H1 (cell line): ENCODE data around the gene PROM2. TPM values are rescaled to one million over a fixed set of nuclear protein-coding genes. Genes with fewer than 3 reads are reported as not detected.

ENCODE experiments used
- CTCF ChIA-PET: fragments of 300-600 bp; sonication (Branson Sonifier 250); formaldehyde crosslinking; loops from one replicate; lab custom pipeline; 2021; ENCODE audit not compliant: partially characterized antibody; lab: Charles Lee
- POLR2A ChIA-PET: fragments of 300-600 bp; sonication (Branson Sonifier 250); formaldehyde crosslinking; loops from one replicate; lab custom pipeline; 2021; ENCODE audit warnings: inconsistent platforms; ENCODE audit not compliant: partially characterized antibody; lab: Charles Lee
- DNase-seq, 2 experiments: peaks; one replicate each; pipeline versions ENCODE4 v3.0.0 to v3.0.0-alpha.2; 2010 to 2022; ENCODE audit warnings: low spot score in 2 of 2, low read depth in 1 of 2, mixed read lengths in 1 of 2
- FAIRE-seq: peaks from 2 replicates; lab custom pipeline; 2011; peaks lifted over from hg19 to GRCh38; lab: Jason Lieb, UNC
- H2AFZ ChIP-seq: 2 replicates; pipeline ENCODE4 v1.8.1; 2012; ENCODE audit warnings: low read length, inconsistent platforms
- H2AK5ac ChIP-seq: 2 replicates; pipeline ENCODE4 v1.6.1; 2013; ENCODE audit warnings: low read depth, low read length
- H2BK120ac ChIP-seq: replicated peaks from 2 replicates; pipeline ENCODE3; 2013; ENCODE audit warnings: low read depth, low read length, inconsistent platforms
- H2BK12ac ChIP-seq: 2 replicates; pipeline ENCODE4 v1.6.1; 2013; ENCODE audit warnings: low read depth, low read length
- H2BK15ac ChIP-seq: 2 replicates; pipeline ENCODE4 v1.6.1; 2013; ENCODE audit warnings: low read length
- H2BK20ac ChIP-seq: 2 replicates; pipeline ENCODE4 v1.6.1; 2013; ENCODE audit warnings: low read length
- H2BK5ac ChIP-seq: 2 replicates; pipeline ENCODE4 v1.6.1; 2013; ENCODE audit warnings: low read depth, low read length
- H3K14ac ChIP-seq: 2 replicates; pipeline ENCODE4 v1.6.1; 2013; ENCODE audit warnings: inconsistent platforms; ENCODE audit not compliant: insufficient read length
- H3K18ac ChIP-seq: 2 replicates; pipeline ENCODE4 v1.6.1; 2013; ENCODE audit warnings: low read length; ENCODE audit errors: extremely low read depth
- H3K23ac ChIP-seq: 2 replicates; pipeline ENCODE4 v1.6.1; 2013; ENCODE audit warnings: inconsistent platforms; ENCODE audit not compliant: insufficient read length
- H3K23me2 ChIP-seq: 2 replicates; pipeline ENCODE4 v1.6.1; 2013; ENCODE audit warnings: low read depth, low read length
- H3K27ac ChIP-seq: 2 replicates; pipeline ENCODE4 v1.6.1; 2011; ENCODE audit warnings: low read depth, low read length, inconsistent platforms
- H3K27me3 ChIP-seq, 4 experiments: replicated peaks in 1 of 4; 1 replicate in 1 of 4; 2 replicates in 3 of 4; pipeline versions ENCODE4 v1.6.1 to v1.8.1; 2011 to 2013; ENCODE audit warnings: low read length in 3 of 4, mild to moderate bottlenecking in 3 of 4, inconsistent platforms in 2 of 4, mixed read lengths in 2 of 4, moderate library complexity in 1 of 4; ENCODE audit not compliant: control insufficient read depth in 3 of 4, insufficient read depth in 3 of 4; ENCODE audit errors: extremely low read depth in 1 of 4
- H3K36me3 ChIP-seq, 4 experiments: 2 replicates each; pipeline versions ENCODE4 v1.6.1 to v1.8.1; 2011 to 2013; ENCODE audit warnings: mild to moderate bottlenecking in 4 of 4, low read length in 3 of 4, moderate library complexity in 2 of 4, control low read depth in 1 of 4, inconsistent platforms in 1 of 4; ENCODE audit not compliant: insufficient read depth in 4 of 4, control insufficient read depth in 2 of 4
- H3K4ac ChIP-seq: replicated peaks from 2 replicates; pipeline ENCODE3; 2013; ENCODE audit warnings: low read length, low read depth, mixed read lengths, inconsistent platforms; ENCODE audit not compliant: insufficient read length
- H3K4me1 ChIP-seq, 4 experiments: replicated peaks in 1 of 4; 1 replicate in 1 of 4; 2 replicates in 3 of 4; pipeline versions ENCODE4 v1.6.1 to v1.8.1; 2011 to 2013; ENCODE audit warnings: low read length in 3 of 4, inconsistent platforms in 2 of 4, mixed read lengths in 1 of 4; ENCODE audit not compliant: insufficient read depth in 4 of 4, control insufficient read depth in 3 of 4
- H3K4me2 ChIP-seq, 2 experiments: 2 replicates each; pipeline versions ENCODE4 v1.6.1 to v1.8.1; 2011 to 2013; ENCODE audit warnings: low read depth in 2 of 2, low read length in 2 of 2, control low read depth in 1 of 2, inconsistent platforms in 1 of 2, mild to moderate bottlenecking in 1 of 2; ENCODE audit not compliant: insufficient read depth in 1 of 2
- H3K4me3 ChIP-seq, 4 experiments: fragments of 200-600, 300-600 bp in 1 of 4; sonication (generic), shearing (Covaris generic), sonication (Bioruptor Twin) in 1 of 4; 2 replicates each; pipeline versions ENCODE4 v1.5.1 to v1.8.1; 2011 to 2016; ENCODE audit warnings: low read length in 4 of 4, low read depth in 3 of 4, control low read depth in 2 of 4, inconsistent platforms in 2 of 4, mild to moderate bottlenecking in 2 of 4, mixed read lengths in 1 of 4, moderate library complexity in 1 of 4; ENCODE audit not compliant: insufficient read depth in 2 of 4; ENCODE audit errors: extremely low read depth in 1 of 4
- H3K56ac ChIP-seq: replicated peaks from 2 replicates; pipeline ENCODE3; 2013; ENCODE audit warnings: low read depth, mild to moderate bottlenecking, mixed read lengths, low read length, inconsistent platforms; ENCODE audit not compliant: insufficient read length
- H3K79me1 ChIP-seq: 2 replicates; pipeline ENCODE4 v1.6.1; 2013; ENCODE audit warnings: low read depth, low read length, control low read depth
- H3K79me2 ChIP-seq, 2 experiments: 2 replicates each; pipeline versions ENCODE4 v1.6.1 to v1.8.1; 2012 to 2013; ENCODE audit warnings: low read length in 2 of 2, mild to moderate bottlenecking in 2 of 2, inconsistent platforms in 1 of 2; ENCODE audit not compliant: insufficient read depth in 2 of 2, control insufficient read depth in 1 of 2
- H3K9ac ChIP-seq, 4 experiments: replicated peaks in 1 of 4; 1 replicate in 1 of 4; 2 replicates in 3 of 4; pipeline versions ENCODE4 v1.6.1 to v1.8.1; 2011 to 2013; ENCODE audit warnings: low read depth in 3 of 4, low read length in 3 of 4, control low read depth in 2 of 4, mild to moderate bottlenecking in 2 of 4, moderate library complexity in 2 of 4, inconsistent platforms in 1 of 4; ENCODE audit errors: extremely low read depth in 1 of 4
- H3K9me3 ChIP-seq, 2 experiments: 2 replicates each; pipeline versions ENCODE4 v1.6.1 to v1.8.1; 2012 to 2013; ENCODE audit warnings: mild to moderate bottlenecking in 2 of 2, moderate library complexity in 2 of 2, control low read depth in 1 of 2, inconsistent platforms in 1 of 2, low read depth in 1 of 2, low read length in 1 of 2, mixed read lengths in 1 of 2; ENCODE audit not compliant: insufficient read depth in 2 of 2
- H4K20me1 ChIP-seq, 2 experiments: replicated peaks in 1 of 2; 2 replicates each; pipeline versions ENCODE3 to v1.8.1; 2011 to 2013; ENCODE audit warnings: inconsistent platforms in 2 of 2, low read length in 2 of 2, mild to moderate bottlenecking in 1 of 2; ENCODE audit not compliant: insufficient read depth in 2 of 2, control insufficient read depth in 1 of 2
- H4K5ac ChIP-seq: 2 replicates; pipeline ENCODE4 v1.6.1; 2013; ENCODE audit warnings: low read length, low read depth, mixed read lengths, inconsistent platforms; ENCODE audit not compliant: insufficient read length
- H4K8ac ChIP-seq: 2 replicates; pipeline ENCODE4 v1.8.0; 2013; ENCODE audit warnings: mild to moderate bottlenecking, moderate library complexity, low read length, inconsistent platforms; ENCODE audit not compliant: insufficient read depth; ENCODE audit errors: extremely low read depth
- H4K91ac ChIP-seq: replicated peaks from 2 replicates; pipeline ENCODE3; 2013; ENCODE audit warnings: low read length, mixed read lengths, inconsistent platforms; ENCODE audit not compliant: insufficient read length
- MAX ChIP-seq: IDR thresholded peaks from 2 replicates; pipeline ENCODE4 v1.6.1; 2012; ENCODE audit warnings: inconsistent platforms
- RBBP5 ChIP-seq: IDR thresholded peaks from 2 replicates; pipeline ENCODE4 v1.7.1; 2012; ENCODE audit warnings: low read depth, mild to moderate bottlenecking, inconsistent platforms, low read length, moderate library complexity, borderline replicate concordance
- TAF7 ChIP-seq: optimal IDR thresholded peaks from 2 replicates; pipeline ENCODE3; 2011; ENCODE audit warnings: low read depth, mild to moderate bottlenecking, inconsistent platforms, low read length, moderate library complexity, borderline replicate concordance
- TCF12 ChIP-seq: IDR thresholded peaks from 2 replicates; pipeline ENCODE4 v1.6.1; 2011; ENCODE audit warnings: low read depth, mild to moderate bottlenecking, low read length
- TEAD4 ChIP-seq: IDR thresholded peaks from 2 replicates; pipeline ENCODE4 v1.6.1; 2012; ENCODE audit warnings: low read depth, low read length, inconsistent platforms, mixed read lengths
- WGBS, 2 experiments: shearing (Covaris generic) in 1 of 2; methylation state at CpG; one replicate each; pipeline versions ENCODE4 v1.1.6 to v1.1.7; 2013 to 2015; ENCODE audit warnings: low lambda C conversion rate in 2 of 2, mixed read lengths in 2 of 2, inconsistent platforms in 1 of 2, low coverage in 1 of 2, missing lambda C conversion rate in 1 of 2; ENCODE audit not compliant: insufficient replicate concordance in 2 of 2, insufficient coverage in 1 of 2, insufficient read length in 1 of 2; ENCODE audit errors: extremely low coverage in 1 of 2, missing lambda C conversion rate in 1 of 2; 5-methylcytosine and 5-hydroxymethylcytosine counted together
- polyA plus RNA-seq, 7 experiments: library from polyadenylated mRNA; depleted of rRNA in 3 of 7; stranded (reverse) in 5 of 7; unstranded in 2 of 7; fragments of >200 nt in 5 of 7; fragments of 200-250 nt in 2 of 7; gene quantifications; 1 replicate in 5 of 7; 2 replicates in 1 of 7; 4 replicates in 1 of 7; pipeline versions ENCODE4 v1.2.1 to v1.2.3, GENCODE V29; 2011 to 2013; ENCODE audit warnings: missing spikeins in 2 of 7, mixed read lengths in 2 of 7
- total RNA-seq: library from RNA; stranded (reverse); fragmentation: NEBNext Ultra II Directional; extraction: Animal tissue kit (Norgen Biotek cat#: 25700); gene quantifications from 2 replicates; pipeline ENCODE4 v1.2.1, GENCODE V29; 2021

Gene PROM2
- total and polyA plus RNA-seq, 2 of the 8 experiments (the other 6 are each of a cell fraction or from before 2014, with no cell fraction given) = 1.6 to 3.8 TPM

GRCh38 chr2:95327861-95328260, 53.6 kb downstream of the PROM2 start:
- Histone ChIP-seq H2BK20ac (no peak overlapping the region), H3K56ac (no peak overlapping the region), H2AK5ac (no peak overlapping the region), H4K8ac (peak overlapping the region; percentile 63; the same call in 1 of the 2 replicates), H2BK15ac (no peak overlapping the region), H3K9me3 (peaks cover 69 to 97% of the 10 kb centered on the region in 2 experiments), H3K27me3 (no peaks in the 10 kb centered on the region), H3K79me2 (no peaks in the 10 kb centered on the region), H4K91ac (no peak overlapping the region), H4K20me1 (peaks cover 0 to 6% of the 10 kb centered on the region in 2 experiments), H3K9ac (no peak overlapping the region), H2BK5ac (no peak overlapping the region), H2BK120ac (no peak overlapping the region), H3K4ac (no peak overlapping the region), H3K27ac (no peak overlapping the region), H2AFZ (no peak overlapping the region), H3K23ac (no peak overlapping the region), H3K23me2 (peaks cover 11% of the 10 kb centered on the region; the same call in 1 of the 2 replicates), H3K4me2 (no peak overlapping the region), H3K36me3 (no peaks in the 10 kb centered on the region; a peak in 1 of 8 replicates), H3K4me3 (no peak overlapping the region), H3K18ac (no peak overlapping the region), H3K79me1 (no peaks in the 10 kb centered on the region; the same call in 1 of the 2 replicates), H4K5ac (no peak overlapping the region), H3K4me1 (peaks cover 0 to 3% (median 0%) of the 10 kb centered on the region in 4 experiments; a peak in 1 of 7 replicates), H3K14ac (no peak overlapping the region), H2BK12ac (no peak overlapping the region)
- DNase-seq (no peak), FAIRE-seq (no peak)
- POLR2A ChIA-PET = no interaction called here
- CTCF ChIA-PET = no interaction called here
- WGBS, 2 experiments = 86% methylated on average over 5 of the region's 7 CpGs; no CpG with 5 or more reads in 1 of the 2 experiments
- TF ChIP-seq MAX = no peak
- no peak for TF ChIP-seq TAF7
- no peak for TF ChIP-seq RBBP5
- TF ChIP-seq TEAD4 = no peak
- TF ChIP-seq TCF12 = no peak
